NCI-H187 treated with DMSO at 0.1 percent for 48 hours (cell line): ENCODE data around the gene FAM184B.
"Not testable (repeated sequence)": the region's sequence is repeated elsewhere in the genome, so short reads cannot be mapped to it uniquely, and the experiment has no call there.

Experiments
- DNase-seq: peaks from one replicate; lab custom pipeline; 2025; lab: John Stamatoyannopoulos, UW

FAM184B gene

DNA sequence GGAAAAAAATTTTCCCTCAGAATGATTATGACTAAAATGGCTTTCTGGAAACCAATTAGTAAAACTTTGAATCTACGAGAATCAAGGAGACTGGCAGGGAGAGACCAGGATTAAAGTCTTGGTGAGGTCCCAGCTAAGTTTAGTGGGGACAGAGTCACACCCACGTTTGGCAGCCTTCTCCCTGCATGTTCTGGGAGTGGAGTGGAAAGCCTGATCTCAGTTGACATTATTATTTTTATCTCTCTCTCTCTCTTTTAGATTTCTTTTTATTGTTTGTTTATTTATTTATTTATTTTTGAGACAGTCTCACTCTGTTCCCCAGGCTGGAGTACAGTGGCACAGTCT is 99.2 kb downstream of the FAM184B start:
- DNase-seq = no peak

DNA sequence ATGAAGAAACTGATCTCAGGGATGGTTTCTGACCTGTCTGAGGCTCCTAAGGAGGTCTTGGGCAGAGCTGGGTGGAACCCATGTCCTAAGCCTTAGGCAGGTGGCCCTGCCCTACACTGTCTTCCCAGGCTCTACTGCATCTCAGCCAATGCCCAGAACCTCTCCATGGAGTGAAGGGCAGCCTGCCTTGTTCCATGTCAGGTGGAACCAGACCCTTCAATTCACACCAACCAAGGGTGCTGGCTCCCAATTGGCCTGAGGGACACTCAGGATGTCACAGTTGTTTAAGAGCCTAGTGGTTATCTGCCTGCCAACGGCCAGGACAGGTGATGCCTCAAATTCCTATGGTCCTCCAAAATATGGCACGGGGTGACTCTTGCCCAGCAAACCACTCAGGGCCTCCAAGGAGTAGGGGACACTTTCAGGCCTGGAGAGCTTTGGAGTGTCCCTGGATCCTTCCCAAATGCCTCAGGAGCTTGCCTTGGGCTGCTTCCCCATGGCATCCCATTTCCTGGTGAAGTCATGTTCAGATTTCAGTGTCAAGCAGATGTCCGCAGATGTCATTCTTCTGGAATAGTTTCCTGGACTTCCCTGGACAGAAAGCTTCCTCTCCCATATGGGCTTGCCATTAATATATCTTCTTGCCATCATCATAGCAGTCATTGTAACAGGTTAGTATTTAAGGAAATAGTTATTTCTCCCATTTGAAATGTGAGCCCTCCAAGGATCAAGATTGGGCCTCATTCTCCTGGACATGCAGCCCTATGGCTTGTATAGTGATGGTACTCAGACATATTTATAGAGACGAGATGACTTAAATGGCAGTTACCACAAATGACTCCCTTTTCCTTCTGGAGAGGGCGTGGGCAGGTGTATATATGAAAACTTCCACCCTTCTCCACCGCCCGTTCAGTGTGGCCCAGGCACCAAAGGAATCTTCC is 99.9 kb downstream of the FAM184B start:
- no peak for DNase-seq

- DNase-seq = no peak
These were observed 100.7 kb downstream of the FAM184B start for GRCh38 chr4:17680559-17681280.

GRCh38 chr4:17670423-17670822 is 111.0 kb downstream of the FAM184B start:
- DNase-seq = no peak

GRCh38 chr4:17667653-17668201 is 113.7 kb downstream of the FAM184B start:
- peak; percentile 96 for DNase-seq

GRCh38 chr4:17667253-17667652 is 114.2 kb downstream of the FAM184B start:
- DNase-seq = no peak

DNA sequence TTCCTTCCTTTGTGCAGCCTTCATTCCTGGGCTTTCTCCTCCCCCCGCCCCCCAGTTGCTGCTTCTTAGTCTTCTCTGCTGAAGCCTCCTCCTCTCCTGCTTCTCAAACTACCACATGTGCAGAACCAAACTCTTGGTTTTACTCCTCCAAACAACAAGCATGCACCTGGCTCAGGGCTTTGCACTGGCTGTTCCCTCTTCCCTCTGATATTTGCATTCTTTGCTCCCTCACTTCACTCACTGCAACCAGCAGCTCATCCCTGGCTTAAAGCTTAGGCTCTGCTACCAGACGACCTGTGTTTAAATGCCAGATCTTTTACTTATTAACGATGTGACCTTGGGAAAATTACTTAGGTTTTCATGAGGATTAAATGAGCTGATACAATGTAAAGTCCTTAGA is 115.6 kb downstream of the FAM184B start:
- no peak for DNase-seq

GRCh38 chr4:17665346-17665745 is 116.1 kb downstream of the FAM184B start:
- no peak for DNase-seq

DNA sequence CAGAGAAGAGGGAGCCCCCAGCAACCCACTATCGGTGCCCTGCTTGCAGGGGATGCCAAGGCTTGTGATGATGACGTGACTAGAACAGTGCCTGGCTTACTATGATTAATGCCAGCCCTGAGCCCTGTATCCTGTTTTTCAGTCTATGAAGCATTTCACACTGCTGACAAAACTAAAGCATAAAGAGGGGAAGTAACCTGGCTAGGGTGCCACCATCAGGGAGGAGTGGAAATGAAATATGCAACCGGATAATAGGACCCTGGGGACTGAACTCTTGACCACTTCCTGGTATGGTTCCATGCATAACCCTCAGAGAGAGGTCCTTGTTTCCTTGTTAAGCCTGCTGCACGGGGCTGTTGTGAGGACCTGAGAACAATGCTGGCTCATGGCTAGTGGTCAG is 116.7 kb downstream of the FAM184B start:
- DNase-seq = no peak

DNA sequence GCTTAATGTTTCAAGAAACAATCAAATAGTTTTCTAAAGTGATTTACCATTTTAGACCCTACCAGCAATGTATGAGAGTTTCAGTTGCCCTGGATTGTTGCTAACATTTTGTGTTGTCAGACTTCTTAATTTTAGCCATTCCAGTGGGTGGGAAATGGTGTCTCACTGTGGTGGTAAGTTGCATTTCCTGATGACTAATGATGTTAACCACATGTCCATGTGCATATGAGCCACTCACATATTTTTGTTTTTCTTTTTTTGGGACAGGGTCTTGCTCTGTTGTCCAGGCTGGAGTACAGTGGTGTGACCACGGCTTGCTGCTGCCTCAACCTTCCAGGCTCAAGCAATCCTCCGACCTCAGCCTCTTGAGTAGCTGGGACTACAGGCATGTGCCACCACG is 118.7 kb downstream of the FAM184B start:
- DNase-seq = no peak

GRCh38 chr4:17659196-17659595 is 122.2 kb downstream of the FAM184B start:
- DNase-seq = not testable (repeated sequence)

DNA sequence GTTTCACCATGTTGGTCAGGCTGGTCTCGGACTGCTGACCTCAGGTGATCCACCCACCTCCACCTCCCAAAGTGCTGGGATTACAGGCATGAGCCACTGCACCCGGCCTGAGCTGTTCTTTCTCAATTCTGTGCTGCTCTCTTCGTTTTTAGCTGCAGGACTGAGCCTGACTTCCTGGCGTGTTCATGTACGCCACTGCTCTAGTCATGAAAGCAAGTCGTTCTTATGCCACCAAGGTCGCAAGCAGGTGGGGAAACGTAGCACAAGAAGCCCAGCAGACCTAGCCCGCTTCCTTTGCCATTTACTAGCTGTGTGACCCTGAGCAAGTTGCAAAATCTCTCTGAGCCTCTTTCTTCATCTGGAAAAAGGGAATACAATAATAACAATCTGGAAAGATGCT is 123.6 kb downstream of the FAM184B start:
- no peak for DNase-seq

GRCh38 chr4:17657090-17657489 is 124.3 kb downstream of the FAM184B start:
- no peak for DNase-seq

GRCh38 chr4:17654701-17655100 is 126.7 kb downstream of the FAM184B start:
- DNase-seq = no peak

- no peak for DNase-seq
These were observed 131.0 kb downstream of the FAM184B start for GRCh38 chr4:17650406-17650805.

- DNase-seq = no peak
These were observed 133.5 kb downstream of the FAM184B start for GRCh38 chr4:17647927-17648326.

- DNase-seq = no peak
These were observed 134.1 kb downstream of the FAM184B start for GRCh38 chr4:17647176-17647806.

- DNase-seq = no peak
These were observed 134.7 kb downstream of the FAM184B start for GRCh38 chr4:17646693-17647092.

- DNase-seq = no peak
These were observed 139.0 kb downstream of the FAM184B start for GRCh38 chr4:17642398-17642783.

DNA sequence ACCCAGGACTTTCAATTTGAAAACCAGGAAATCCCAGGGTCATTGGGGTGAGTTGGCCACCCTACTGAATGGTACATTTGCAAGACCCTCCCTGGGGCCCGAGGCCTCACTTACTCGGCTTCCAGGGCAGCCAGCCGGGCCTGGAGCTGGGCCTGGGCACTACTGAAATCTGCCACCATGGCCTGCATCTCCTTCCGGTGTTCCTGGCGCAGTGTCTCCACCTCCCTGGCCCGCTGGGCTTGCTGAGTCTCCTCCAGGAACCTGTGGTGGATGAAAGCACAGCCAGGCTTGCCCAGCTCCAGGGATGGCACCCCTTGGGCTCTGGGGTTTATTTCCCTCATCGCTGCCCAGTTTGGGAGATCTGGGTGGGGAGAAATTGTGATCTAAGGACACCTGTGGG is 142.3 kb downstream of the FAM184B start:
- DNase-seq = no peak

- peak; percentile 7 for DNase-seq
These were observed 144.5 kb downstream of the FAM184B start for GRCh38 chr4:17636696-17637622.

GRCh38 chr4:17636341-17636695 is 145.1 kb downstream of the FAM184B start:
- no peak for DNase-seq
